ENCODE data around the gene NOTCH2. TPM values are rescaled to one million over a fixed set of nuclear protein-coding genes. Genes with fewer than 3 reads are reported as not detected.
A peak's percentile ranks its signal among the peaks of the same experiment; 100 is the strongest.
"Not testable (repeated sequence)": the region's sequence is repeated elsewhere in the genome, so short reads cannot be mapped to it uniquely, and the experiment has no call there.

NOTCH2 gene
- polyA plus RNA-seq, 3 donors, result 47.3 to 108 (median 86.6) TPM

DNA sequence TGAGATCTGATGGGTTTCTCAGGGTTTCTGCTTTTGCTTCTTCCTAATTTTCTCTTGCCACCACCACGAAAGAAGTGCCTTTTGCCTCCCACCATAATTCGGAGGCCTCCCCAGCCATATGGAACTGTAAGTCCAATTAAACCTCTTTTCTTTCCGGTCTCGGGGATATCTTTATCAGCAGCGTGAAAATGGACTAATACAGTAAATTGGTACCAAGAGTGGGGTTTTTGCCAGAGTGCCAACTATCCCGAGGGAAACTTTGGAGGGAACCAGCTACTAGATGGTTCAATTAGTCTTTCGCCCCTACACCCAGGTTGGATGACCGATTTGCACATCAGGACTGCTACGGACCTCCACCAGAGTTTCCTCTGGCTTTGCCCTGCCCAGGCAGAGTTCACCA is 68.4 kb downstream of the NOTCH2 start:
- H3K9me3 Mint-ChIP-seq; DNase-seq; H3K4me3 ChIP-seq (replicated peaks in 1 of 3; ENCODE audit: low read depth in 2 of 3, low read length in 3 of 3); intact Hi-C loops (cut with micrococcal nuclease); H3K79me2 ChIP-seq (ENCODE audit: insufficient read depth, low read length); H3K4me3 Mint-ChIP-seq; H3K27me3 ChIP-seq (ENCODE audit: control insufficient read depth in 2 of 2, insufficient read depth in 2 of 2, low read length in 2 of 2); H3K9ac ChIP-seq (ENCODE audit: insufficient read depth, low read length, poor library complexity, severe bottlenecking); H3K4me2 ChIP-seq (replicated peaks; ENCODE audit: extremely low read depth, low read length, poor library complexity, severe bottlenecking); H2AFZ ChIP-seq (ENCODE audit: insufficient read depth, low read depth, low read length, poor library complexity, severe bottlenecking); H3K27me3 Mint-ChIP-seq (ENCODE audit: low read depth in 3 of 3); H3K27ac ChIP-seq (ENCODE audit: low read depth in 1 of 2, low read length in 2 of 2); H3K9me3 ChIP-seq (replicated peaks in 1 of 2; ENCODE audit: control insufficient read depth in 1 of 2, insufficient read depth in 1 of 2, low read length in 2 of 2); H3K4me1 Mint-ChIP-seq: not testable (repeated sequence)
- peaks cover 21% of the 10 kb centered on the region for H4K20me1 ChIP-seq (ENCODE audit: insufficient read depth, low read length)
- peaks cover 6 to 22% of the 10 kb centered on the region in 2 donors for H3K36me3 ChIP-seq (replicated peaks in 1 of 2; ENCODE audit: control insufficient read depth in 1 of 2, insufficient read depth in 2 of 2, low read length in 2 of 2)
- H3K27ac Mint-ChIP-seq, result peak overlapping the region in 2 of 7 donors; percentile 42 to 58
- H3K4me1 ChIP-seq (ENCODE audit: control insufficient read depth in 1 of 2, insufficient read depth in 2 of 2, low read length in 2 of 2), result peaks cover 6 to 11% of the 10 kb centered on the region in 2 donors
- WGBS (ENCODE audit: insufficient coverage), result no CpG with 5 or more reads among the region's 9 CpGs
- H3K36me3 Mint-ChIP-seq, result peaks cover 14 to 28% of the 10 kb centered on the region in 2 donors

DNA sequence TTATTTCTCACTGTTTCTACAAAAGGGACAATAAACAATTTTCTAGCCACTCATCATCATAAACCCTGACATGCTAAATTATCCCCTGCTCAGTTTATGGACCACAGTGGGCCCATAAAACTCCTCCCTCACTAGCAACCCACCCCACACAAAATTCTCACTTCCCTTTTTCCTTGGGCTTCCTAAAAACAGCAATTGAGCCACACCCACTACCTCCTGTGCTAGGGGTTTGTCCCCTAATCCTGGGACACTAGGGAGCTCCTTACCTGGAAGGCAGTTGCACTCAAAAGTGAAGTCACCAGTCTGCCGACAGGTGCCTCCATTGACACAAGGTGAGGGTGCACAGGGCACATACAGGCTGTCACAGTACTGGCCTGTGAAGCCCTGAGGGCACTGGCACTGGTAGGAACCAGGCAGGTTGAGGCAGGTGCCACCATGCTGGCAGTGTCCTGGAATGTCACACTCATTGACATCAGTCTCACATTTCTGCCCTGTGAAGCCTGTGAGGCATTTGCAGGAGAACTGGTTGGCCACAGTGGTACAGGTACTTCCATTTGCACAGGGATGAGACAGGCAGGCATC is 72.6 kb downstream of the NOTCH2 start:
- H3K4me3 Mint-ChIP-seq; H3K27me3 Mint-ChIP-seq (ENCODE audit: low read depth in 3 of 3); H2AFZ ChIP-seq (ENCODE audit: insufficient read depth, low read depth, low read length, poor library complexity, severe bottlenecking); intact Hi-C loops (cut with micrococcal nuclease); H3K4me2 ChIP-seq (replicated peaks; ENCODE audit: extremely low read depth, low read length, poor library complexity, severe bottlenecking); H3K9me3 Mint-ChIP-seq; H3K27me3 ChIP-seq (ENCODE audit: control insufficient read depth in 2 of 2, insufficient read depth in 2 of 2, low read length in 2 of 2); H3K9me3 ChIP-seq (replicated peaks in 1 of 2; ENCODE audit: control insufficient read depth in 1 of 2, insufficient read depth in 1 of 2, low read length in 2 of 2); H3K79me2 ChIP-seq (ENCODE audit: insufficient read depth, low read length); H3K4me3 ChIP-seq (replicated peaks in 1 of 3; ENCODE audit: low read depth in 2 of 3, low read length in 3 of 3); H3K9ac ChIP-seq (ENCODE audit: insufficient read depth, low read length, poor library complexity, severe bottlenecking): not testable (repeated sequence)
- WGBS (ENCODE audit: insufficient coverage), result no CpG with 5 or more reads among the region's 1 CpG
- Mint-ChIP-seq H3K4me1 (peaks cover 10% of the 10 kb centered on the region), H3K27ac (peak overlapping the region in 5 of 7 donors; percentile 22 to 63 (median 58)), H3K36me3 (peaks cover 8 to 18% of the 10 kb centered on the region in 2 donors)
- DNase-seq, result peak in 2 of 3 donors; percentile 34 to 36
- H3K4me1 ChIP-seq (ENCODE audit: control insufficient read depth in 1 of 2, insufficient read depth in 2 of 2, low read length in 2 of 2), result peaks cover 8 to 11% of the 10 kb centered on the region in 2 donors
- peaks cover 18% of the 10 kb centered on the region for H4K20me1 ChIP-seq (ENCODE audit: insufficient read depth, low read length)
- peak overlapping the region in 1 of 2 donors; percentile 62 for H3K27ac ChIP-seq (ENCODE audit: low read depth in 1 of 2, low read length in 2 of 2)
- H3K36me3 ChIP-seq (replicated peaks in 1 of 2; ENCODE audit: control insufficient read depth in 1 of 2, insufficient read depth in 2 of 2, low read length in 2 of 2), result peaks cover 4 to 15% of the 10 kb centered on the region in 2 donors

DNA sequence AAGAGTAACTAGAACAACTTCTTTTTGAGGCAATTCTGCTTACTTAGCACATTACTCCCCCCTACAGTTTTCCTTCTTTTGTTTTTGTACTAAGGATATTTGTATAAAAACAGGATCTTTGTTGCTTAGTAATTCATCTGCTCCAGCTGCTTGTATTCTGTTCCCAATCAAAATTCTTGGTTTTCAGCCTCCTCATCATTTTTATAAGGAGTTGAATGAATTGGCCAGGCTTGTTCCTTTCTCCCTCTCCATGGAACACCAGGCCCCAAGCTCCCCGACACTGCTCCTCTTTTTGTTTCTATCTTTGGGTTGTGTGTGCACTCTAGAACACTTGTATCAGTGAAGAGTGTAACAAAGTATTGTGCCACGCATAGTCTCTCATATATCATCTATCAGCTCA is 73.5 kb downstream of the NOTCH2 start:
- H3K79me2 ChIP-seq (ENCODE audit: insufficient read depth, low read length); H3K9me3 Mint-ChIP-seq; H3K9ac ChIP-seq (ENCODE audit: insufficient read depth, low read length, poor library complexity, severe bottlenecking); intact Hi-C loops (cut with micrococcal nuclease); H3K27me3 ChIP-seq (ENCODE audit: control insufficient read depth in 2 of 2, insufficient read depth in 2 of 2, low read length in 2 of 2); H2AFZ ChIP-seq (ENCODE audit: insufficient read depth, low read depth, low read length, poor library complexity, severe bottlenecking); H3K27me3 Mint-ChIP-seq (ENCODE audit: low read depth in 3 of 3); H3K9me3 ChIP-seq (replicated peaks in 1 of 2; ENCODE audit: control insufficient read depth in 1 of 2, insufficient read depth in 1 of 2, low read length in 2 of 2); H3K4me3 ChIP-seq (replicated peaks in 1 of 3; ENCODE audit: low read depth in 2 of 3, low read length in 3 of 3); H3K4me3 Mint-ChIP-seq; H3K4me2 ChIP-seq (replicated peaks; ENCODE audit: extremely low read depth, low read length, poor library complexity, severe bottlenecking); H3K36me3 ChIP-seq (replicated peaks in 1 of 2; ENCODE audit: control insufficient read depth in 1 of 2, insufficient read depth in 2 of 2, low read length in 2 of 2); H3K27ac ChIP-seq (ENCODE audit: low read depth in 1 of 2, low read length in 2 of 2); DNase-seq: not testable (repeated sequence)
- Mint-ChIP-seq H3K4me1 (peaks cover 10% of the 10 kb centered on the region), H3K27ac (peak overlapping the region in 4 of 7 donors; percentile 18 to 70 (median 62)), H3K36me3 (peaks cover 4 to 13% of the 10 kb centered on the region in 2 donors)
- peaks cover 15% of the 10 kb centered on the region for H4K20me1 ChIP-seq (ENCODE audit: insufficient read depth, low read length)
- H3K4me1 ChIP-seq (ENCODE audit: control insufficient read depth in 1 of 2, insufficient read depth in 2 of 2, low read length in 2 of 2), result peaks cover 8 to 11% of the 10 kb centered on the region in 2 donors
- WGBS (ENCODE audit: insufficient coverage), result no CpG with 5 or more reads among the region's 2 CpGs
